GM12878 (cell line): ENCODE data around the gene SEPTIN6. TPM values are rescaled to one million over a fixed set of nuclear protein-coding genes. Genes with fewer than 3 reads are reported as not detected.

Experiments
- ATF2 ChIP-seq: IDR thresholded peaks from 2 replicates; pipeline ENCODE4 v1.6.1; 2012; ENCODE audit warnings: low read length, inconsistent platforms
- ATF7 ChIP-seq: fragments of 450-650 bp; IDR thresholded peaks from 2 replicates; pipeline ENCODE4 v1.6.1; 2016; ENCODE audit warnings: low read depth, mild to moderate bottlenecking
- BCL11A ChIP-seq: IDR thresholded peaks from 2 replicates; pipeline ENCODE4 v1.6.1; 2011; ENCODE audit warnings: low read depth, low read length
- CTCF ChIP-seq, 3 experiments: IDR thresholded peaks in 2 of 3; conservative IDR thresholded peaks in 1 of 3; 2 replicates each; pipeline ENCODE4 v1.5.1; 2011; ENCODE audit warnings: low read depth in 3 of 3, low read length in 3 of 3, mild to moderate bottlenecking in 3 of 3, control low read depth in 2 of 3, moderate library complexity in 2 of 3, inconsistent platforms in 1 of 3, mixed read lengths in 1 of 3; ENCODE audit not compliant: control insufficient read depth in 2 of 3, insufficient read depth in 1 of 3; ENCODE audit errors: extremely low read depth in 1 of 3
- E2F8 ChIP-seq: fragments of 450-650 bp; IDR thresholded peaks from 2 replicates; pipeline ENCODE4 v1.6.1; 2018; ENCODE audit warnings: mild to moderate bottlenecking, low read depth, moderate library complexity; ENCODE audit not compliant: partially characterized antibody
- FOXM1 ChIP-seq: IDR thresholded peaks from 2 replicates; pipeline ENCODE4 v1.6.1; 2012; ENCODE audit warnings: low read depth, mild to moderate bottlenecking, inconsistent platforms, low read length, moderate library complexity
- HSF1 ChIP-seq: fragments of 150-350 bp; IDR thresholded peaks from 2 replicates; pipeline ENCODE4 v1.6.1; 2014; ENCODE audit warnings: mild to moderate bottlenecking, low read depth, low read length
- IRF4 ChIP-seq: IDR thresholded peaks from 2 replicates; pipeline ENCODE4 v1.6.1; 2011; ENCODE audit warnings: low read depth, low read length
- MTA2 ChIP-seq: fragments of 450-650 bp; IDR thresholded peaks from 2 replicates; pipeline ENCODE4 v1.6.1; 2016; ENCODE audit warnings: low read depth, mild to moderate bottlenecking, moderate library complexity
- NFYA ChIP-seq: IDR thresholded peaks from 2 replicates; pipeline ENCODE4 v1.6.1; 2011; ENCODE audit warnings: low read depth, mild to moderate bottlenecking, low read length, improper control_type of control experiment, borderline replicate concordance
- NR2F1 ChIP-seq: fragments of 450-650 bp; conservative IDR thresholded peaks from 2 replicates; pipeline ENCODE4 v1.6.1; 2017; ENCODE audit warnings: mild to moderate bottlenecking
- NRF1 ChIP-seq: conservative IDR thresholded peaks from 2 replicates; pipeline ENCODE4 v1.6.1; 2011; ENCODE audit warnings: mild to moderate bottlenecking, low read depth, low read length, improper control_type of control experiment
- PAX8 ChIP-seq: fragments of 450-650 bp; IDR thresholded peaks from 2 replicates; pipeline ENCODE4 v1.6.1; 2017; ENCODE audit warnings: mild to moderate bottlenecking, moderate library complexity
- RELB ChIP-seq: fragments of 450-650 bp; IDR thresholded peaks from 2 replicates; pipeline ENCODE4 v1.6.1; 2017; ENCODE audit warnings: low read depth, mild to moderate bottlenecking, moderate library complexity
- SMAD5 ChIP-seq: IDR thresholded peaks from 2 replicates; pipeline ENCODE4 v1.6.1; 2016; ENCODE audit warnings: antibody characterized with exemption, low read depth
- SPI1 ChIP-seq: IDR thresholded peaks from 2 replicates; pipeline ENCODE4 v1.6.1; 2011; ENCODE audit warnings: low read depth, mild to moderate bottlenecking, low read length, moderate library complexity, borderline replicate concordance; ENCODE audit not compliant: insufficient read depth
- TBL1XR1 ChIP-seq: IDR thresholded peaks from 2 replicates; pipeline ENCODE4 v1.6.1; 2012; ENCODE audit warnings: low read depth, low read length, improper control_type of control experiment
- TCF3 ChIP-seq: IDR thresholded peaks from 2 replicates; pipeline ENCODE4 v1.6.1; 2012; ENCODE audit warnings: low read depth, mild to moderate bottlenecking, low read length, borderline replicate concordance; ENCODE audit not compliant: insufficient read depth
- TCF7 ChIP-seq: IDR thresholded peaks from 2 replicates; pipeline ENCODE4 v1.6.1; 2014; ENCODE audit warnings: antibody characterized with exemption, borderline replicate concordance
- ZNF217 ChIP-seq: fragments of 450-650 bp; IDR thresholded peaks from 2 replicates; pipeline ENCODE4 v1.6.1; 2017; ENCODE audit warnings: antibody characterized with exemption, mild to moderate bottlenecking
- polyA plus RNA-seq, 11 experiments: library from polyadenylated mRNA; depleted of rRNA in 4 of 11; unstranded in 6 of 11; stranded (reverse) in 5 of 11; fragments of >200 nt; fragmentation: Nextera tagmentation in 4 of 11; fragmentation: Illumina TruSeq in 1 of 11; extraction: Ambion mirVana in 4 of 11; extraction: Trizol in 1 of 11; gene quantifications; 1 replicate in 1 of 11; 2 replicates in 10 of 11; pipeline versions ENCODE4 v1.2.1 to v1.2.3, GENCODE V29; 2011 to 2016; ENCODE audit warnings: inconsistent platforms in 2 of 11, missing spikeins in 2 of 11, low read depth in 1 of 11
- total RNA-seq, 4 experiments: library from RNA; depleted of rRNA in 3 of 4; stranded (reverse); fragments of >200 nt in 3 of 4; fragmentation: Illumina TruSeq in 1 of 4; extraction: Trizol in 1 of 4; gene quantifications; 2 replicates each; pipeline versions ENCODE4 v1.2.1 to v1.2.3, GENCODE V29; 2013 to 2021

Gene SEPTIN6
- total and polyA plus RNA-seq, 10 of the 15 experiments (the other 5 are each of a cell fraction or from before 2014, with no cell fraction given): 37.2 to 353 (median 154) TPM

GRCh38 chrX:119682019-119682989 is 10.7 kb downstream of the SEPTIN6 start (continued):
- TF ChIP-seq HSF1: no peak
- no peak for TF ChIP-seq NRF1
- peak; percentile 71 for TF ChIP-seq ATF2
- no peak for TF ChIP-seq SMAD5
- peak; percentile 64; the same call in 1 of the 2 replicates for TF ChIP-seq IRF4
- no peak for TF ChIP-seq TCF7
- TF ChIP-seq NR2F1: no peak
- TF ChIP-seq SPI1: peak; percentile 78; the same call in 1 of the 2 replicates
- TF ChIP-seq ATF7: peak; percentile 46; the same call in 1 of the 2 replicates
- peak; percentile 81 for TF ChIP-seq RELB
- TF ChIP-seq ZNF217: no peak
- TF ChIP-seq BCL11A: peak; percentile 67; the same call in 1 of the 2 replicates
- peak; percentile 7 for TF ChIP-seq E2F8
- no peak for TF ChIP-seq NFYA
- peak; percentile 92 for TF ChIP-seq MTA2
- no peak for TF ChIP-seq PAX8
- TF ChIP-seq CTCF (IDR thresholded peaks at IDR 0.05 in 2 of 3, conservative IDR thresholded peaks at IDR 0.05 in 1 of 3; ENCODE audit: control insufficient read depth in 2 of 3, extremely low read depth in 1 of 3, insufficient read depth in 1 of 3, low read depth in 3 of 3, low read length in 3 of 3): no peak
- TF ChIP-seq TBL1XR1: no peak; the same call in 1 of the 2 replicates
- TF ChIP-seq TCF3: no peak
- TF ChIP-seq FOXM1: peak; percentile 56; the same call in 1 of the 2 replicates
